HG03108 (cell line): ENCODE results near the gene ROBO1.

Source experiments
- ATAC-seq: cut with Tn5 transposase; IDR thresholded peaks from one replicate; pipeline ENCODE4 v1.9.1; 2021; ENCODE audit warnings: moderate library complexity; ENCODE audit not compliant: unreplicated experiment

Gene ROBO1

GRCh38 chr3:78823859-78824258 is 943.9 kb downstream of the ROBO1 start:
- ATAC-seq, result no peak

- ATAC-seq, result no peak
Measured at GRCh38 chr3:78823434-78823833, 944.4 kb downstream of the ROBO1 start.

GRCh38 chr3:78822726-78823125 is 945.1 kb downstream of the ROBO1 start:
- ATAC-seq, result no peak

GRCh38 chr3:78820542-78820941 is 947.3 kb downstream of the ROBO1 start:
- no peak for ATAC-seq

GRCh38 chr3:78818161-78818985 is 949.4 kb downstream of the ROBO1 start:
- ATAC-seq, result no peak

- no peak for ATAC-seq
Measured at GRCh38 chr3:78814893-78815562, 952.8 kb downstream of the ROBO1 start.

GRCh38 chr3:78812166-78812565 is 955.6 kb downstream of the ROBO1 start:
- no peak for ATAC-seq

GRCh38 chr3:78809966-78810365 is 957.8 kb downstream of the ROBO1 start:
- no peak for ATAC-seq

GRCh38 chr3:78804251-78805037 is 963.4 kb downstream of the ROBO1 start:
- no peak for ATAC-seq

- no peak for ATAC-seq
Measured at GRCh38 chr3:78802562-78802930, 965.3 kb downstream of the ROBO1 start.

GRCh38 chr3:78801926-78802561 is 965.8 kb downstream of the ROBO1 start:
- no peak for ATAC-seq

GRCh38 chr3:78799681-78800080 is 968.1 kb downstream of the ROBO1 start:
- no peak for ATAC-seq

- ATAC-seq, result no peak
Measured at GRCh38 chr3:78798266-78798832, 969.4 kb downstream of the ROBO1 start.

- no peak for ATAC-seq
Measured at GRCh38 chr3:78794431-78794830, 973.4 kb downstream of the ROBO1 start.

GRCh38 chr3:78792733-78793132 is 975.1 kb downstream of the ROBO1 start:
- ATAC-seq, result no peak

GRCh38 chr3:78792212-78792611 is 975.6 kb downstream of the ROBO1 start:
- ATAC-seq, result no peak

- ATAC-seq, result no peak
Measured at GRCh38 chr3:78791753-78792152, 976.0 kb downstream of the ROBO1 start.

GRCh38 chr3:78788839-78789238 is 979.0 kb downstream of the ROBO1 start:
- ATAC-seq, result no peak

GRCh38 chr3:78785004-78785403 is 982.8 kb downstream of the ROBO1 start:
- ATAC-seq, result no peak

- no peak for ATAC-seq
Measured at GRCh38 chr3:78781351-78781750, 986.4 kb downstream of the ROBO1 start.
